Measurements from ENCODE around the gene ETFA.

The ETFA gene

GRCh38 chr15:76340198-76340802 lies 29.0 kb upstream of the ETFA start:
- DNase-seq = no peak

GRCh38 chr15:76339305-76340197 lies 28.3 kb upstream of the ETFA start:
- DNase-seq = no peak

- DNase-seq = no peak
These were observed 27.4 kb upstream of the ETFA start for GRCh38 chr15:76338486-76339304.

- DNase-seq = no peak
These were observed 26.6 kb upstream of the ETFA start for GRCh38 chr15:76337696-76338485.

GRCh38 chr15:76337059-76337695 lies 25.9 kb upstream of the ETFA start:
- DNase-seq = peak; percentile 59

- DNase-seq = peak; percentile 98
These were observed 25.2 kb upstream of the ETFA start, which contains the start of gene ISL2 for GRCh38 chr15:76336254-76337058. ISL2 (plus strand) TSS chr15:76336773; CDS start chr15:76336884, 111 bp downstream.

- peak; percentile 84 for DNase-seq
These were observed 24.3 kb upstream of the ETFA start for GRCh38 chr15:76335307-76336253.

GRCh38 chr15:76334438-76335306 lies 23.4 kb upstream of the ETFA start:
- DNase-seq = no peak

- DNase-seq = peak; percentile 26
These were observed 22.6 kb upstream of the ETFA start for GRCh38 chr15:76333720-76334437.

- no peak for DNase-seq
These were observed 22.0 kb upstream of the ETFA start for GRCh38 chr15:76333309-76333708.

GRCh38 chr15:76332796-76333195 lies 21.5 kb upstream of the ETFA start:
- DNase-seq = no peak

- DNase-seq = peak; percentile 72
These were observed 18.9 kb upstream of the ETFA start for GRCh38 chr15:76330080-76330680.

GRCh38 chr15:76328958-76329357 lies 17.7 kb upstream of the ETFA start:
- no peak for DNase-seq

- DNase-seq = no peak
These were observed 16.9 kb upstream of the ETFA start for GRCh38 chr15:76328106-76328696.

GRCh38 chr15:76327191-76328105 lies 16.2 kb upstream of the ETFA start:
- DNase-seq = no peak

GRCh38 chr15:76325704-76326103 lies 14.4 kb upstream of the ETFA start:
- DNase-seq = no peak
